GM15510 (cell line): Measurements from ENCODE around the gene ZNF326.
A peak's percentile ranks its signal among the peaks of the same experiment; 100 is the strongest.

Experiments
- POLR2A ChIP-seq: IDR thresholded peaks from 3 replicates; pipeline ENCODE4 v1.6.1; 2011; ENCODE audit warnings: borderline replicate concordance; ENCODE audit not compliant: insufficient read length; ENCODE audit errors: extremely low read depth

ZNF326 gene, protein sequence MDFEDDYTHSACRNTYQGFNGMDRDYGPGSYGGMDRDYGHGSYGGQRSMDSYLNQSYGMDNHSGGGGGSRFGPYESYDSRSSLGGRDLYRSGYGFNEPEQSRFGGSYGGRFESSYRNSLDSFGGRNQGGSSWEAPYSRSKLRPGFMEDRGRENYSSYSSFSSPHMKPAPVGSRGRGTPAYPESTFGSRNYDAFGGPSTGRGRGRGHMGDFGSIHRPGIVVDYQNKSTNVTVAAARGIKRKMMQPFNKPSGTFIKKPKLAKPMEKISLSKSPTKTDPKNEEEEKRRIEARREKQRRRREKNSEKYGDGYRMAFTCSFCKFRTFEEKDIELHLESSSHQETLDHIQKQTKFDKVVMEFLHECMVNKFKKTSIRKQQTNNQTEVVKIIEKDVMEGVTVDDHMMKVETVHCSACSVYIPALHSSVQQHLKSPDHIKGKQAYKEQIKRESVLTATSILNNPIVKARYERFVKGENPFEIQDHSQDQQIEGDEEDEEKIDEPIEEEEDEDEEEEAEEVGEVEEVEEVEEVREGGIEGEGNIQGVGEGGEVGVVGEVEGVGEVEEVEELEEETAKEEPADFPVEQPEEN

DNA sequence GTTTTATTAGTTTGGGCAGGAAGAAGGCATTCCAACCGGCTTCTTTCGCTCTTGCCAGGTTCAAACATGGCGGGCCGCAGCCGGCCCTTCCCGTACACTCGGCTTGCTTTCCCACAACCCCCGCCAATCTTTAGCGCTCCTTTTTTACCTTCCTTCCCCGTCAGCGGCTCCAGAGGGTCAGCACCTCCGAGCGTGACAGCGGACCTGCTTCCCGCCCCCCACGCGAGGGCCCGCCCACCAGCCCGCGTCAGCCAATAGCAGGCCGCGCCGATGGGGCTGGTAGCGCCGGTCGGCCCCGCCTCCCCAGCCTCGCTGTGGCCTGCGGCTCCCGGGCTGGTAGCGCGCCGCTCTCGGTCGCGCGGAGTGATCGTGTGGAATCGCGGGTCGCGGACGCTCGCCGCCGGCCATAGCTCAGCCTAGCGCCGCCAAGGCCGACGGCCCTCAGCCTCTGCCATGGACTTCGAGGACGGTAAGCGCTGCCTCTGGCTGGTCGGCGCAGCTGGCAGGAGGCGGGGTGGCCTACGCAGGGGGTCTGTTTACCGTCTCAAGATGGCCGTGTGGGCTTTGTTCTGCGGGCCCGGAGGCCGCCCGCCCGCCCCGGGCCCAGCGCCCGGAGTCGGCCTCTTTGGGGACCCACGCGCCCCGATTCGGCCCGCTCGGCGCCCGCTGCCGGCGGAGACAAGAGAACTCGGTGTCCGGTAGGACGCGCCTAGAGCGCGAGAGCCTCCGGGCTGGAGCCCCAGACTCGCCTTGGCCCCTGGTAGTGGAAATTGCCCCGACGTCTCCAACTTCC, at the start of gene ZNF326:
Gene ZNF326 (plus strand): TSS at position 306 of the 793 bp plus-strand sequence. CDS start 148 bp downstream, at position 454.
- peak; percentile 98 for TF ChIP-seq POLR2A

DNA sequence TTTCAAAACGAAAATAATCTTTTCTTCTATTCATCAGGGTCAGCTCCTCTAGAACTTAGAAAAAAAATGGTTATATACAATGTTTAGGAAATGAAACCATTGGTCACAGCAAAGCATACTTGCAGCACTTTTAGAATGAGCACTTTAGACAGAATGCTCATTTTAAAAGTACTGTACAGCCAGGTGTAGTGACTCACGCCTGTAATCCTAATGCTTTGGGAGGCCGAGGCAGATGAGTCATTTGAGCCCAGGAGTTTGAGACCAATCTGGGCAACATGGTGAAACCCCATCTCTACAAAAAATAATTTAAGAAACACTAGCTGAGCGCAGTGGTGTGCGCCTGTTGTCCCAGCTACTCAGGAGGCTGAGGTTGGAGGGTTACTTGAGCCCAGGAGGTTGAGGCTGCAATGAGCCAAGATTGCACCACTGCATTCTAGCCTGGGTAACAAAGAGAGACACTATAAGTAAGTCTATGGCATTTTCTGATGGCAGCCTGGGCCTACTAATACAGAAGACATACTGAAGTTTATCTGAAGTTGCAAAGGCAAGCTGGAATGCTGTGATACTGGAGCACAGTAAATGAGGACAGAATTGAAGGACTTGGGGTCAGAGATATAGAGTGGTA, 48.9 kb upstream of the ZNF326 start:
- no peak for TF ChIP-seq POLR2A

DNA sequence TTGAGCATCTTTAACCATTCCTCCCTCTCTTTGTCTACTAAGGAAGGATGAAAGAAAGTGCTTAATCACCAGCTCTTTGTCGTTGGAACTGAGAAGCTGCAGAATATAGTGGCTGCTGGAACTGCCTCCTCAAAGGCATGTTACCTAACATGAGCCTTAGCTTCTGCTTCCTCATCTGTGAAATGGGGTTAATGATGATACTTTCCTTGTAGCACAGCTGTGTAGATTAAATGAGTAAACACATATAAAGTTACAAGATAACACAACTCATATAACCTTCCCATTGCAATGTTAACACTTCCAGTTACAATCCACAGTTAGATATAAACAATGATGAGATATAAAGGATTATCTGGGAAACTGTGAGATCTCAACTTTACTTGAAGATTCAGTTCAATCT, 48.4 kb upstream of the ZNF326 start:
- TF ChIP-seq POLR2A = no peak

DNA sequence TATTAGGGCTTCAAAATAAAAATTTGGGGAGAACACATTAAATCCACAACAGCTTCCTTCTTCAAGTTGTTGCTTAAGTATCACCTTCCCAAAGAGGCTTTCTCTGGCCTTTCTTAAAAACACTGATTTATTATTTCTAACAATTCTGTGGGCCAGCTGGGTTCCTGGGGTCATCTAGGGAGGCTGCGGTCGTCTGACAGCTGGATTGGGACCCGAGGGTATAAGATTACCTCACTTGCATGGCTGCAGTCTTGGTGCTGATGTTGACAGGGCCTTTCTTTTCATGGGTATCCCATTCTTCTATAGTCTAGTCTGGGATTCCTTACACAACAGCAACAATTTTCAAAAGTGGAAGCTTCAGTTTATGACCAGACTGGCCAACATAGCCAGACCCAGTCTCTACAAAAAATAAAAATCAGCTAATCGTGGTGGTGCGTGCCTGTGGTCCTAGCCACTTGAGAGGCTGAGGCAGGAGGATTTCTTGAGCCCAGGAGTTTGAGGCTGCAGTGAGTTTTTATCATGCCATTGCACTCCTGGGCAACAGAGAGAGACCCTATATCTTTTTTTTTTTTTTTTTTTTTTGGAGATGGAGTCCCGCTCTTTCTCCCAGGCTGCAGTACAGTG, 46.1 kb upstream of the ZNF326 start:
- no peak for TF ChIP-seq POLR2A

DNA sequence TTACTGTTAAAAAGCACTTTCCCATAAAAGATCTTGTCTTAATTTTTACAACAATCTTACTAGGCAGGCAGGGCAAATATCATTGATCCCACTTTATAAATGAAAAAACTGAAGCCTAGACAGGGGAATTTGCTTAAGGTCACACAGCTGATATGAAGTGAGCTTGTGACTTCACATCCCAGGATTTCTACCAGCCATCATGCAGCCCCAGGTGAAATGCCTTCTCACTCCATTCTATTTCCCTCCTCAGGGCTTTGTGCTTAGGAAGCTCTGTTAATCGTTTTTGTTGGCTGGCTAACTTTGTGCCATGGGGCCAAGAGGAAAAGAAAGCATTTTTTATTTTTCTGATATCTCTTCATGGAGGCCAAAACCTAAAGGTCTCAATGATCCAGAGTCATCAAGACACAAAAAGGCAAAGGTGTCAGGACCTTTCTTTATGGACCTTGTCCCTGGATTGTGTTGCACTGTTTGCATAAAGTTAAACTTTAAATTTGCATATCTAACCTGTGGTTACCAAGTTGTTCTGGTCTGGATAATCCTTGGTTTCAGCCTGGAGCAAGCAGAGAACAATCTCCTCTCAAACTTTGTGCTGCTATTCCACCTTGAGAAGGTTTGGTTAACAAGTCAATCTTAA, 44.8 kb upstream of the ZNF326 start:
- TF ChIP-seq POLR2A = no peak

DNA sequence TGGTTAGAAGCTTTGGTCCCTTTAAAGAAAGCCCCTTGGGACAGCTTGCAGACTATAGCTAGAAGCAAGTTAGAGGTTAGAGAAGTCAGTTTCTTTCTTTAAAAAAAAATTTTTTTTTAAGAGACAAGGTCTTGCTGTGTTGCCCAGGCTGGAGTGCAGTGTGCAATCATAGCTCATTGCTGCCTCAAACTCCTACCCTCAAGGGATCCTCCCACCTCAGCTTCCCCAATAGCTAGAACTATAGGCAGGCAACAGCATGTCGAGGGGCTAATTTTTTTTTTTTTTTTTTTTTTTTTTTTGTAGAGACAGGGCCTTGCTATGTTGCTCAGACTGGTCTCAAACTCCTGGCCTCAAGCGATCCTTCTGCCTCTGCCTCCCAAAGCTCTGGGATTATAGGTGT, 44.2 kb upstream of the ZNF326 start:
- no peak for TF ChIP-seq POLR2A

DNA sequence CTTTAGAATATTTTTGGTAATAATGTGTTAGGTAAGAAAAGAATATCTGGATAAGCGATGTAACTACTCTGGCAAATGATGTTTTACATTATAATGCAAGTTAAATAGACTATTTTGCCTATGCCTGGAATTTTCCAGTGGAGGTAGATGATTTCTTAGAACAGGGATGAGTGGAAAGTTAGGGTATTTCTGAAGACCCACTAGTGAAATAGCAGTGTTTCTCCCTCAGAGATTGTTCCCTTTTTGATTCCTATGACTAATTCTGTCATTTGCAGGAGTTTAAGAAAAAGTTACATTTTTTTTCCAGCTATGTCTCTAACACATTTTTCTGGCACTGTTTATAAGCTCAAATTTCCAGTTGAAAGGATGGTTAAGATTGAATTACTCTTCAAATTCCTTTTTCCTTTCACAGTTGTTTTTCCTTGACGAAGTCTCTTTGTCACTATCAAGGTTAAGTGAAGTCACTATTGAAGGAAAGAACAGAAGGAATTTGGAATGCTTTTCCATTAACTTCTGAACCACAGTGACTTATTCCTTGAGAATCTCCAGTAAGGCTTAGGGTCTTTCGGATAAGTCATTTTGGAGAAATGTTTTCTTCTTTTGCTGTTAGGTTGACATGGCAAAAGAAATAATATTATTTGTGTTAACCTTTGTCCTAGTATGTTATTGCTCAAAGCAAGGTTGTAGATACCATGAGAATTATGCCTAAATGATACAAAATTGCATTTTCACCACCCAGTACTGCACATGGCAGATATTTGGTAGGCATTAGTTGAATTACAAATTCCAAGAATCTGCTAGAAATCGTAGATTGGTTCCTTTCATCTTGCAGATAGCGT, 42.9 kb upstream of the ZNF326 start:
- no peak for TF ChIP-seq POLR2A

DNA sequence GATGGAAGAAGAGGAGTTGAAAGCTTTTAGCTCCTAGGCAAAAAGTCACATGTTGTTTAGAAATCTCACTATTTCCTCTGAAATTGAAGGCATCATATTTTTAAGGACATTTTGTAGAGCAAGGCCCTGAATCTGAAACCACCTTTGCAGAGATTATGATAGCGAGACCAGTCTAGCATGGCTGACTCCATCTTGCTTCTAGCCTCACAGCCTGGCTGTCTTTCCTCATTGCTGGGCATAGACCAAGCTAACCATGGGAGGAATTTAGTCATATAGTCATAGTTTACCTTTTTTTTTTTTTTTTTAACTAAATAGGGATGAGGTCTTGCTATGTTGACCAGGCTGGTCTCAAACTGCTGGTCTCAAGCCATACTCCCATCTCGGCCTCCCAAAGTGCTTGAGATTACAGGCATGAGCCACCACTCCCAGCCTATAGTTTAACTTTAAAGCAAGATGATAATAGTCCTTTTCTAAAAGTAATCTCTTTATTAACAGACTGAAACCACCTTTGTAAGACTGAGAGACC, 42.2 kb upstream of the ZNF326 start:
- no peak for TF ChIP-seq POLR2A

DNA sequence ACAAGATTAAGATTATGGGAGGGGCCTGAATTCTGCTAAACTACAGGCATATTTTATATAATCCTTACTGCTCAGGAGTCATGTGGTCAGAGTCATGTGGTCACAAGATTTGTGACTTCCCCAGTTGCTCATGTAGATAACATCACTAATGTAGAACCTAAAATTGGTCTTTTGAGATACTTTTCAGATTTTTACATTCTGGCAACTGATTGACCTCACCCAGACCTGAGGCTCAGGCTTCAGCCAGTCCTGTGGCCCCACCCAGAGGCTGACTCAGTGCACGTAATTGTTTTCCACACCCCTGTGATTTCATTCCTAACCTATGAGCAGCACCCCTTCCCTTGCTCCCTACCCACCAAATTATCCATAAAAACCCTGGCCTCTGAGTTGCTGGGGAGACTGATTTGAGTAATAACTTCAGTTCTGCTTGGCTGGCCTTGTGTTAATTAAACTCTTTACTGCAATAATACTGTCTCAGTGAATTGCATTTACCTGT, 41.7 kb upstream of the ZNF326 start:
- TF ChIP-seq POLR2A = no peak

DNA sequence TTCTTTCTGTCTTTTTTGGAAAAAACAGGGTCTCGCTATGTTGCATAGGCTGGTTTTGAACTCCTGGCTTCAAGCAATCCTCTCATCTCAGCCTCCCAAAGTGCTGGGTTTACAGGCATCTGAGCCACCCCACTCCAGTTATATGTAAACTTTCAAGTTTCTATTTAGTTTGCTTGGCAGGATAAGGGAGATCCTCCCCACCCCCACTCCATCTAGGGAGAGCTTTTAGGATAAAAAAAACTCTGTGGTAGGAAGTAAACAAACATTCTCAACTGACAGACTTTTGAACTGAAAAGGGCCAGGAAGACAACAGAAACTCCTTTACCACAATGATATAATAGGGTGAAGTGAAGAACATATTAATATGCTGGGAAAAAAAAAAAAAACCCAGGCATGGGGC, 41.0 kb upstream of the ZNF326 start:
- no peak for TF ChIP-seq POLR2A

DNA sequence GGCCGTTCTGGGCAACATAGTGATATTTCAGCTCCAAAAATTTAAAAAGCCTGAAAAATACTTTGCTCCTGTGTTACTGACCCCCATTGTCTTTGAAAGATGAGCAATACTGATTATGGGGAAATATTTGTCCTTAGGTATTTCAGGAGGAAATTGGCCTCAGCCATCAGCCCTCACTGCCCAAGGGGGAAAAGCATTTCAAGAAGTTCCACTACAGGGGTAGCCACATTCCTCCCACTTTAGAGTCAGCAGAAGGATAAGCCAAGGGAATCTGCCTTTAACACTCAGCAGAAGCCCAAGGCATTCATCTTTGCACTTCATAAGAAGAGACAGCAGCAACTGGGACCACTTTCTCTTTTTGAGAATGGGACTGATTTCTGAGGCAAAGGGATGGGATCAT, 40.5 kb upstream of the ZNF326 start:
- no peak for TF ChIP-seq POLR2A

DNA sequence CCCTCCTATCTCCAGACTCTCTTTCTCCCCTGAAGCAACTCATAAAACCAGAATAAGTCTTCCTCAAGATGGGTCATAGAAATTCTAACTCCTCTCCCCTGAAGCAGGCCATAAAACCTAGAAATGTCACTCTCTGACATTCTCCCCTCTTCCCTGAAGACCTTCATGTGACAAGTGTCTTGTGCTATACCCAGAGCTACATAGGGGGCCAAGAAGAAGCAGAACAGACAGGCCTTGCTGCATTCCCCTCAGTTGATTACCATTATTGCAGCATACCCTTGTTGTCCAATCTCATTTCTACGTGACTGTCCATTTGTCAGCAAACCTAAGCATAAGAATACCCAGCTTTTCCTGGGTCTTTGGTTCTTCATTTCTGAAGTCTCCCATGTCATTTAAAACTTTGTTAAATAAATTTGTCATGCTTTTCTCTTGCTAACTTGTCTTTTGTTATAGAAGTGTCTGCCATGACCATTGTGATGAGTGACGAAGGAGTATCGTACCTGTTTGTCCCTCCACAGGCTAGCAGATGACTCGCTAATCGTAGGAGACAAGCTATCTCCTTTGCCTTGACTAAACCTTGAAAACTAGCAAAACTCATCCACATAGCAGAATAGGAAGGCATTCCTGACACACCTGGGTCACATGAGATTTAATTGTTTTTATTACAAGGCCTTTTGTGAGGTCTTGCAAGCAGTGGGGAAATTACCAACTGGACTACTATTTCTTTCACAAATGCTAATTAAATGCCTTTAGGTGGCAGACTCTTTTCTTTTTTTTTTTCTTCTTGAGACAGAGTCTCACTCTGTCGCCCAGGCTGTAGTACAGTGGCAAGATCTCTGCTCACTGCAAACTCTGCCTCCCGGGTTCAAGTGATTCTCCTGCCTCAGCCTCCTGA, 39.4 kb upstream of the ZNF326 start:
- TF ChIP-seq POLR2A = no peak
